Heart left ventricle (tissue), 16 donors: ENCODE data around the gene ACSBG1. TPM values are rescaled to one million over a fixed set of nuclear protein-coding genes. Genes with fewer than 3 reads are reported as not detected.

Experiments used
- ATAC-seq, 4 donors: fragments of 200-7000 bp; cut with Tn5 transposase; one replicate each; pipeline ENCODE4 v1.9.1; 2020 to 2022; ENCODE audit warnings: moderate library complexity in 4 of 4, mild to moderate bottlenecking in 3 of 4, moderate number of reproducible peaks in 1 of 4
- DNase-seq, 5 donors: peaks; one replicate each; pipeline ENCODE4 v3.0.0-alpha.2; 2020
- H3K27ac ChIP-seq, 12 donors: fragments of 200-600 bp; sonication (generic) in 4 of 12; one replicate each; pipeline versions ENCODE4 v1.5.0 to v1.8.0; 2016 to 2022; ENCODE audit warnings: mild to moderate bottlenecking in 2 of 12
- H3K27me3 ChIP-seq, 9 donors: fragments of 200-600 bp; sonication (generic) in 2 of 9; one replicate each; pipeline versions ENCODE4 v1.5.1 to v1.8.0; 2016 to 2022; ENCODE audit warnings: mild to moderate bottlenecking in 3 of 9
- H3K36me3 ChIP-seq, 9 donors: fragments of 200-600 bp; sonication (generic) in 2 of 9; one replicate each; pipeline versions ENCODE4 v1.5.0 to v1.8.0; 2018 to 2022; ENCODE audit warnings: mild to moderate bottlenecking in 2 of 9
- H3K4me1 ChIP-seq, 12 donors: fragments of 200-600 bp; sonication (generic) in 4 of 12; one replicate each; pipeline versions ENCODE4 v1.5.0 to v1.8.0; 2016 to 2022; ENCODE audit warnings: mild to moderate bottlenecking in 3 of 12
- H3K4me3 ChIP-seq, 12 donors: fragments of 200-600 bp; sonication (generic) in 4 of 12; one replicate each; pipeline versions ENCODE4 v1.5.0 to v1.8.0; 2017 to 2022; ENCODE audit warnings: mild to moderate bottlenecking in 9 of 12, moderate library complexity in 4 of 12
- H3K9me3 ChIP-seq, 12 donors: fragments of 200-600 bp; sonication (generic) in 4 of 12; one replicate each; pipeline versions ENCODE4 v1.5.0 to v1.8.0; 2016 to 2022; ENCODE audit warnings: mild to moderate bottlenecking in 1 of 12
- CTCF ChIP-seq, 12 donors: fragments of 200-600 bp; sonication (generic) in 4 of 12; IDR thresholded peaks; one replicate each; pipeline versions ENCODE4 v1.5.0 to v1.8.0; 2018 to 2022; ENCODE audit warnings: antibody characterized with exemption in 12 of 12, mild to moderate bottlenecking in 5 of 12
- POLR2A ChIP-seq, 2 donors: fragments of 450-650 bp; IDR thresholded peaks; one replicate each; pipeline ENCODE4 v1.6.1; 2017; ENCODE audit warnings: antibody characterized with exemption in 2 of 2, mild to moderate bottlenecking in 2 of 2, moderate library complexity in 2 of 2
- WGBS, 4 donors: extraction: QIAGEN DNeasy Blood & Tissue Kit in 2 of 4; methylation state at CpG; one replicate each; pipeline versions ENCODE4 v1.1.5 to v1.1.7; 2013 to 2018; 5-methylcytosine and 5-hydroxymethylcytosine counted together
- intact Hi-C, 10 donors: fragments of 100-400 bp; cut with DNase I; formaldehyde crosslinking; loops; one replicate each; pipeline versions ENCODE4 v1.11.1 to v1.14.2; 2022
- polyA plus RNA-seq, 2 donors: library from polyadenylated mRNA; stranded (reverse); fragments of 200-250 nt; gene quantifications; one replicate each; pipeline ENCODE4 v1.2.3, GENCODE V29; 2013
- total RNA-seq, 9 donors: library from RNA; depleted of rRNA in 2 of 9; stranded (reverse); fragments of >200 nt in 2 of 9; fragmentation: NEBNext Ultra II Directional in 3 of 9; extraction: Animal tissue kit (Norgen Biotek cat#: 25700) in 3 of 9; gene quantifications; one replicate each; pipeline versions ENCODE4 v1.1.0 to v1.2.4, GENCODE V29; 2016 to 2023
- donor health status: ischemic (EF 13 %, LVEDD 7.1; RV severe dilation, severe dysfunction).
- donor health status: healthy with polysubstance abuse.
- donor health status: DM: no; HTN: yes; CAD: no.
- donor health status: DM: no; HTN: no; CAD: no.
- donor health status: ischemic (EF 25% LVEDD 6.9; RV normal size, moderate dysfunction).
- donor health status: ischemic (EF 25% LVEDD 5.7; RV mildly dilated, moderate dysfunction).
- donor health status: healthy.
- donor health status: DM: yes; HTN: yes; CAD: no.
- donor health status: ischemic (EF 35%, LVEDD 5.7; RV mildly dilated, moderate dysfunction).
- donor health status: nonischemic (EF 11% LVEDD 7.7; RV severe dilation, severe dysfunction).
- donor health status: DM: yes; HTN: yes; CAD: no.
- donor health status: PGD.
- donor health status: ischemic (EF 29% LVEDD 5.4; RV normal size, mild dysfunction).
- donor health status: nonischemic (EF 23%, LVEDD 6.1; RV moderate dilation, normal function).

Gene ACSBG1
- total and polyA plus RNA-seq, 11 donors, result 0.05 to 1.2 (median 0.16) TPM; not detected in 5

GRCh38 chr15:78130466-78131294, 103.7 kb downstream of the ACSBG1 start:
- 29 to 42% (median 32%) methylated on average over 33 to 51 of the region's 51 CpGs for WGBS, 4 donors
- ATAC-seq, result no peak

GRCh38 chr15:78129751-78130287, 104.5 kb downstream of the ACSBG1 start:
- Histone ChIP-seq H3K4me3 (no peak overlapping the region), H3K36me3 (no peaks in the 10 kb centered on the region), H3K4me1 (peaks cover 0 to 18% (median 7%) of the 10 kb centered on the region in 12 donors), H3K9me3 (no peaks in the 10 kb centered on the region), H3K27ac (no peak overlapping the region), H3K27me3 (no peaks in the 10 kb centered on the region)
- intact Hi-C loops, result loop anchor here in 9 of 10 donors (2.0 to 10.0 kb wide), 5 partner anchors 42 to 112 kb away; no protein-coding TSS in a partner anchor
- TF ChIP-seq POLR2A (IDR thresholded peaks at IDR 0.05) (no peak), CTCF (IDR thresholded peaks at IDR 0.05) (no peak)
- no peak for DNase-seq
- 81 to 93% (median 88%) methylated on average over 5 of the region's 5 CpGs for WGBS, 4 donors
- no peak for ATAC-seq

More at GRCh38 chr15:78130466-78131294, 103.7 kb downstream of the ACSBG1 start:
- Histone ChIP-seq H3K4me1 (peaks cover 0 to 18% (median 7%) of the 10 kb centered on the region in 12 donors), H3K36me3 (no peaks in the 10 kb centered on the region), H3K27ac (peak overlapping the region in 8 of 12 donors; percentile 58 to 93 (median 82)), H3K9me3 (no peaks in the 10 kb centered on the region), H3K4me3 (peak overlapping the region in 11 of 12 donors; percentile 59 to 97 (median 78)), H3K27me3 (no peaks in the 10 kb centered on the region)
- intact Hi-C loops, result loop anchor here in 9 of 10 donors (2.0 to 10.0 kb wide), 5 partner anchors 42 to 112 kb away; no protein-coding TSS in a partner anchor
- TF ChIP-seq POLR2A (IDR thresholded peaks at IDR 0.05) (no peak), CTCF (IDR thresholded peaks at IDR 0.05) (no peak)
- peak in 2 of 5 donors; percentile 33 to 68 for DNase-seq

GRCh38 chr15:78129077-78129750, 105.2 kb downstream of the ACSBG1 start:
- Histone ChIP-seq H3K4me1 (peaks cover 0 to 18% (median 7%) of the 10 kb centered on the region in 12 donors), H3K27ac (no peak overlapping the region), H3K4me3 (no peak overlapping the region), H3K36me3 (no peaks in the 10 kb centered on the region), H3K27me3 (no peaks in the 10 kb centered on the region), H3K9me3 (no peaks in the 10 kb centered on the region)
- DNase-seq (peak in 1 of 5 donors; percentile 30), ATAC-seq (peak in 3 of 4 donors; percentile 1 to 27 (median 16))
- TF ChIP-seq POLR2A (IDR thresholded peaks at IDR 0.05) (no peak), CTCF (IDR thresholded peaks at IDR 0.05) (no peak)
- 62 to 70% (median 66%) methylated on average over 7 to 8 of the region's 8 CpGs for WGBS, 4 donors
- intact Hi-C loops, result no loop called here

- Histone ChIP-seq H3K4me1 (peaks cover 0 to 18% (median 7%) of the 10 kb centered on the region in 12 donors), H3K27ac (no peak overlapping the region), H3K36me3 (no peaks in the 10 kb centered on the region), H3K27me3 (no peaks in the 10 kb centered on the region), H3K4me3 (no peak overlapping the region), H3K9me3 (no peaks in the 10 kb centered on the region)
- intact Hi-C loops, result no loop called here
- DNase-seq (no peak), ATAC-seq (no peak)
- WGBS, 4 donors, result 87 to 93% (median 91%) methylated on average over 2 of the region's 2 CpGs
- TF ChIP-seq CTCF (IDR thresholded peaks at IDR 0.05), result no peak
- no peak for TF ChIP-seq POLR2A (IDR thresholded peaks at IDR 0.05)
Observed at GRCh38 chr15:78127882-78128281, 106.5 kb downstream of the ACSBG1 start.
